Hippocampal formation (tissue), 2 donors: ENCODE measurements around the gene CAPN3.
"Not testable (repeated sequence)": the region's sequence is repeated elsewhere in the genome, so short reads cannot be mapped to it uniquely, and the experiment has no call there.

Experiments
- DNase-seq, 2 donors: peaks; one replicate each; lab custom pipeline; 2025; lab: John Stamatoyannopoulos, UW

Gene CAPN3

GRCh38 chr15:42359249-42359648 lies at the start of gene CAPN3:
TSS of gene CAPN3 (plus strand) at chr15:42359501. CDS start at chr15:42359806, 305 bp downstream.
- DNase-seq = no peak

GRCh38 chr15:42313463-42313862 lies 45.8 kb upstream of the CAPN3 start:
- DNase-seq = no peak

GRCh38 chr15:42314818-42315217 lies 44.5 kb upstream of the CAPN3 start:
- no peak for DNase-seq

- no peak for DNase-seq
Observed at GRCh38 chr15:42315521-42315920, 43.8 kb upstream of the CAPN3 start.

- DNase-seq = not testable (repeated sequence)
Observed at GRCh38 chr15:42316282-42316805, 43.0 kb upstream of the CAPN3 start.

GRCh38 chr15:42319206-42319605 lies 40.1 kb upstream of the CAPN3 start:
- DNase-seq = no peak

GRCh38 chr15:42324308-42324707 lies 35.0 kb upstream of the CAPN3 start:
- no peak for DNase-seq

GRCh38 chr15:42329161-42329560 lies 30.1 kb upstream of the CAPN3 start:
- DNase-seq = no peak

- DNase-seq = no peak
Observed at GRCh38 chr15:42329992-42330391, 29.3 kb upstream of the CAPN3 start.

GRCh38 chr15:42331235-42331634 lies 28.1 kb upstream of the CAPN3 start:
- no peak for DNase-seq

- no peak for DNase-seq
Observed at GRCh38 chr15:42332331-42332730, 27.0 kb upstream of the CAPN3 start.

GRCh38 chr15:42335074-42335473 lies 24.2 kb upstream of the CAPN3 start:
- no peak for DNase-seq

GRCh38 chr15:42336650-42337049 lies 22.7 kb upstream of the CAPN3 start:
- not testable (repeated sequence) for DNase-seq

GRCh38 chr15:42337104-42337503 lies 22.2 kb upstream of the CAPN3 start:
- not testable (repeated sequence) for DNase-seq

GRCh38 chr15:42338500-42338899 lies 20.8 kb upstream of the CAPN3 start:
- DNase-seq = no peak

GRCh38 chr15:42343596-42344232 lies 15.6 kb upstream of the CAPN3 start:
- DNase-seq = no peak

- DNase-seq = no peak
Observed at GRCh38 chr15:42344763-42345162, 14.5 kb upstream of the CAPN3 start.

- no peak for DNase-seq
Observed at GRCh38 chr15:42345504-42345903, 13.8 kb upstream of the CAPN3 start.

- DNase-seq = no peak
Observed at GRCh38 chr15:42348083-42348482, 11.2 kb upstream of the CAPN3 start.

- no peak for DNase-seq
Observed at GRCh38 chr15:42349186-42349585, 10.1 kb upstream of the CAPN3 start.

- DNase-seq = no peak
Observed at GRCh38 chr15:42352401-42352800, 6.9 kb upstream of the CAPN3 start.

GRCh38 chr15:42353061-42353460 lies 6.2 kb upstream of the CAPN3 start:
- DNase-seq = no peak

- no peak for DNase-seq
Observed at GRCh38 chr15:42354824-42355223, 4.5 kb upstream of the CAPN3 start.

- DNase-seq = no peak
Observed at GRCh38 chr15:42355291-42355690, 4.0 kb upstream of the CAPN3 start.
